ENCODE measurements around the gene NUAK1.

NUAK1 gene

GRCh38 chr12:106179086-106179485 is 40.3 kb upstream of the NUAK1 start:
- DNase-seq (ENCODE audit: low read depth in 1 of 2, low spot score in 1 of 2), result no peak
- H3K27me3 ChIP-seq (ENCODE audit: insufficient read depth, poor library complexity, severe bottlenecking), result no peaks in the 10 kb centered on the region
- no peak overlapping the region for H3K4me3 ChIP-seq (replicated peaks; ENCODE audit: insufficient read depth, low read length)
- TF ChIP-seq, protein P1, sequence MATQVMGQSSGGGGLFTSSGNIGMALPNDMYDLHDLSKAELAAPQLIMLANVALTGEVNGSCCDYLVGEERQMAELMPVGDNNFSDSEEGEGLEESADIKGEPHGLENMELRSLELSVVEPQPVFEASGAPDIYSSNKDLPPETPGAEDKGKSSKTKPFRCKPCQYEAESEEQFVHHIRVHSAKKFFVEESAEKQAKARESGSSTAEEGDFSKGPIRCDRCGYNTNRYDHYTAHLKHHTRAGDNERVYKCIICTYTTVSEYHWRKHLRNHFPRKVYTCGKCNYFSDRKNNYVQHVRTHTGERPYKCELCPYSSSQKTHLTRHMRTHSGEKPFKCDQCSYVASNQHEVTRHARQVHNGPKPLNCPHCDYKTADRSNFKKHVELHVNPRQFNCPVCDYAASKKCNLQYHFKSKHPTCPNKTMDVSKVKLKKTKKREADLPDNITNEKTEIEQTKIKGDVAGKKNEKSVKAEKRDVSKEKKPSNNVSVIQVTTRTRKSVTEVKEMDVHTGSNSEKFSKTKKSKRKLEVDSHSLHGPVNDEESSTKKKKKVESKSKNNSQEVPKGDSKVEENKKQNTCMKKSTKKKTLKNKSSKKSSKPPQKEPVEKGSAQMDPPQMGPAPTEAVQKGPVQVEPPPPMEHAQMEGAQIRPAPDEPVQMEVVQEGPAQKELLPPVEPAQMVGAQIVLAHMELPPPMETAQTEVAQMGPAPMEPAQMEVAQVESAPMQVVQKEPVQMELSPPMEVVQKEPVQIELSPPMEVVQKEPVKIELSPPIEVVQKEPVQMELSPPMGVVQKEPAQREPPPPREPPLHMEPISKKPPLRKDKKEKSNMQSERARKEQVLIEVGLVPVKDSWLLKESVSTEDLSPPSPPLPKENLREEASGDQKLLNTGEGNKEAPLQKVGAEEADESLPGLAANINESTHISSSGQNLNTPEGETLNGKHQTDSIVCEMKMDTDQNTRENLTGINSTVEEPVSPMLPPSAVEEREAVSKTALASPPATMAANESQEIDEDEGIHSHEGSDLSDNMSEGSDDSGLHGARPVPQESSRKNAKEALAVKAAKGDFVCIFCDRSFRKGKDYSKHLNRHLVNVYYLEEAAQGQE (IDR thresholded peaks at IDR 0.05; ENCODE audit: insufficient replicate concordance, low read depth), result no peak
- TF ChIP-seq POLR2AphosphoS5 (IDR thresholded peaks at IDR 0.05; ENCODE audit: low read depth), result no peak
- TF ChIP-seq CTCF (IDR thresholded peaks at IDR 0.05; ENCODE audit: insufficient read depth, low read length), result no peak
- TF ChIP-seq SPI1 (IDR thresholded peaks at IDR 0.05; ENCODE audit: borderline replicate concordance, low read depth), result no peak
- TF ChIP-seq GABPA (IDR thresholded peaks at IDR 0.05; ENCODE audit: low read depth), result no peak
- H3K27ac ChIP-seq (replicated peaks), result no peak overlapping the region

- TF ChIP-seq, protein P1 (IDR thresholded peaks at IDR 0.05; ENCODE audit: insufficient replicate concordance, low read depth), result no peak
- no peak for TF ChIP-seq POLR2AphosphoS5 (IDR thresholded peaks at IDR 0.05; ENCODE audit: low read depth)
- no peak for TF ChIP-seq SPI1 (IDR thresholded peaks at IDR 0.05; ENCODE audit: borderline replicate concordance, low read depth)
- no peak for TF ChIP-seq CTCF (IDR thresholded peaks at IDR 0.05; ENCODE audit: insufficient read depth, low read length)
- TF ChIP-seq GABPA (IDR thresholded peaks at IDR 0.05; ENCODE audit: low read depth), result no peak
- DNase-seq (ENCODE audit: low read depth in 1 of 2, low spot score in 1 of 2), result no peak
- Histone ChIP-seq H3K27ac (replicated peaks) (no peak overlapping the region), H3K4me3 (replicated peaks; ENCODE audit: insufficient read depth, low read length) (no peak overlapping the region), H3K27me3 (ENCODE audit: insufficient read depth, poor library complexity, severe bottlenecking) (no peaks in the 10 kb centered on the region)
Observed at GRCh38 chr12:106178562-106178961, 39.8 kb upstream of the NUAK1 start.

DNA sequence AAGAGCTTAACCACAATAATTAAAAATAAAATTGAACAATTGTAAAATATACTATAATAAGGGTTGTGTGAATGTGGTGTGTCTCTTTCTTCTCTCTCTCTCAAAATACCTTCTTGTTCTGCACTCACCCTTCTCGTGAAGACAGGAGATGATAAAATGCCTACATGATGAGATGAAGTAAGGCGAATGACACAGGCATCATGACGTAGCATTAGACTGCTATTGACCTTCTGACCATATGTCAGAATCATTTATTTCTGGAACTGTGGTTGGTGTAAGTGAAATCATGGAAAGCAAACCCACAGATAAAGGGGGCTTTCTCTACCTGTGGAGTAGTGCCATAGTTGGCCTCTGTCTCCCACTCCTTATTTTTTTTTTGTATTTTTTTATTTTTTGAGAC is 37.8 kb upstream of the NUAK1 start:
- no peak for DNase-seq (ENCODE audit: low read depth in 1 of 2, low spot score in 1 of 2)
- Histone ChIP-seq H3K27me3 (ENCODE audit: insufficient read depth, poor library complexity, severe bottlenecking) (no peaks in the 10 kb centered on the region), H3K4me3 (replicated peaks; ENCODE audit: insufficient read depth, low read length) (no peak overlapping the region), H3K27ac (replicated peaks) (no peak overlapping the region)
- TF ChIP-seq, protein P1 (IDR thresholded peaks at IDR 0.05; ENCODE audit: insufficient replicate concordance, low read depth), result no peak
- TF ChIP-seq SPI1 (IDR thresholded peaks at IDR 0.05; ENCODE audit: borderline replicate concordance, low read depth) (no peak), CTCF (IDR thresholded peaks at IDR 0.05; ENCODE audit: insufficient read depth, low read length) (no peak), POLR2AphosphoS5 (IDR thresholded peaks at IDR 0.05; ENCODE audit: low read depth) (no peak)
